Anterior cingulate cortex (tissue), 58 donors: ENCODE data around the gene LPCAT1.

Experiments used
- DNase-seq, 58 donors: peaks; one replicate each; lab custom pipeline; 2025; lab: John Stamatoyannopoulos, UW

Gene LPCAT1

DNA sequence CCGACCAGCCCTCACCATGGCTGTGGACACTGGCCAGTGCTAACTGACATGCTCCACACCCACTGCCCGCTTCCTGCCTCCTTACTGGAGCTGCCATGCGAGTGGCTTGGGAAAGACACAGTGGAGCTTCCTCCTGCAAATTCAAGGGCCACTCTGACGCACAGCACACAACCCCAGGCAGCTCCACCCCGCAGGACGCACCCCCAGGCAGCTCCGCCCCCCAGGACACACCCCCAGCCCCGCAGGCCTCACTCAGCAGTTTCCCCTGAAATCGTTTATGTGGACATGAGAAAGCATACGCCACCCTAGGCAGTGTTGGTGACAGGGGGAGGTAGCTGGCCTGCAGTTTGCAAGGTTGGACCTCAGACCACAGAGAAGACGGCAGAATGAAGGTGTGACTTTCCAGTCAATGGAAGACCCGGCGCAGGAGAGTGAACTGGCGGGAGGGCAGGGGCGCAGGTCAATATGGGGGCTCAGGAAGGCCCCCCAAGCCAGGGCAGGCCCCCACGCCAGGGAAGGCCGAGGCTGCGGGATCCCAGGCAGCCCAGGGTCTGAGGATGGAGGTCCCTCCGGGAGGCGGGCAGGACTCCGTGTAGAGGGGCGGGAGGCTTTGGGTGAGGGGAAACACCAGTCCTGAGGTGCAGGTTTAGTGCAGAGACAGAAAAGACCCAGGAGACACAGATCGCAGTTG is 21.6 kb downstream of the LPCAT1 start:
- no peak for DNase-seq

DNA sequence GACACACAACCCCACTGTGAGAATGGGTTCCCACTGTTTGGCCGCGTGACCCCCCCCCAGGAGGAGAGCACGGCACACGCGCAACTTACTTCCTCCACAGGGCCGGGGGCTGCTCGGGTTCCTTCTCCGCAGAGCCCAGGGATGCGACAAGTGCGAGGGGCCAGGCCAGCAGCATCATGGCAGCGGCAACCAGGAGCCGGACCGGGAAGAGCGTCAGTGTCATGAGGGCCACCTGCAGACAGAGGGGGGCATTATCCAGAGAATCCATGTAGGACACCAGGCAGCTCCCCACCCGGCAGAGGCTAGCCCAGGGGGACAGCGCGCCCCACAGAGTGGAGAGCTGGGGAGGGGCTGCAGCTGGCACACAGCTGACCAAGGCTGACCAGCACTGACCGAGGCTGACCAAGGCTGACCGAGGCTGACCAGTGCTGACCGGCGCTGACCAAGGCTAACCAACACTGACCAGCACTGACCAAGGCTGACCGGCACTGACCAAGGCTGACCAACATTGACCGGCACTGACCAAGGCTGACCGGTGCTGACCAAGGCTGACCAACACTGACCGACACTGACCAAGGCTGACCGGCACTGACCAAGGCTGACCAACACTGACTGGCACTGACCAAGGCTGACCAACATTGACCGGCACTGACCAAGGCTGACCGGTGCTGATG is 22.3 kb downstream of the LPCAT1 start:
- DNase-seq = no peak

DNA sequence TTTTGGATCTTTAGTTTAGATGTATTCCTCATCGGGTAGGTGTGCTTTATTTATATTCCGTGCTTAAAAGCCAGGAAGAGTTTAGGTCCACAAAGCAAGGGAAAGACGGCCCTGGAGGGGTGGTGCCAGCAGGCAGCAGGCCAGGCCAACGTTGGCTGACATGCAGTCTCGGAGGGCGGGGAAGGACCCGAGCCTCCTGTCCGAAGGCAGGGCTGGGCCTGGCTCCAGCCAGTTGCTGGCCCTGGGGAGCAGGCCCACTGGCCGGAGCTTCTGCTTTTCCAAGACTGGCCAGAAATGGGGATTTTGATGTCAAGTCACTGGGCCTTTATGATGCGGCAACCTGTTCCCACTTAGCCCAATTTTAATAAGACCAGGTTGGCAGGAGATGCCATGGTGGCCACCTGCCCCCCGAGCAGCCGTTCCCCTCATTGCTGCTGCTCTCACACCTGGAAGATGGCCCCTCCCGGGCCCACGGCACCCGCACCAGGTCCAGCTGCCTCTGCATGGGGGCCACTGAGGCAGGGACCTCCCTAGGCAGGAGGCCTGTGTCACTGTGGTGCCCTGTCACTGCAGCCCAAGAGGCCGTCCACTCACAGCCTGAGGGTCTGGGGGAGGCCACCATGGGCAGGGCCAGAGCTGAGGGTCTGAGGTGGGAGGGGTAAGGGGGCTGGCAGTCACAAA is 23.2 kb downstream of the LPCAT1 start:
- peak in 41 of 58 donors; percentile 12 to 74 (median 42) for DNase-seq

DNA sequence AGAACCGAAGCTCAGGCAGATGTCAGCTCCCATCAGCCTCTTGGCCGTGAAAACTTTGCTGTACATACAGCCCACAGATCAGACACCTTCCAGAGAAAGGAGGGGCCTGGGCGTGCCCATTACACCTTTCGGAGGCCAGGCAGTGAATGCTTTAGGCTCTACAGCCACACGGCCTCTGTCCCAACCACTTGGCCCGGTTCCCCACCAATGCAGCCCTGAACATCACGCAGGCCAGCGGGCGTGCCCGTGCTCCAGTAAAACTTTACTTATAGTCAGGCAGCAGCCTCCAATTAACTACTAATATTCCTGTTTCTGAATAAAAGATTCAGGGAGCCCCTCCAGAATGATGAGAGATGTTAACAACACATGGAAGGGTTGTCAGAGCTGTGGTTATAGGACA is 23.9 kb downstream of the LPCAT1 start:
- DNase-seq = no peak

DNA sequence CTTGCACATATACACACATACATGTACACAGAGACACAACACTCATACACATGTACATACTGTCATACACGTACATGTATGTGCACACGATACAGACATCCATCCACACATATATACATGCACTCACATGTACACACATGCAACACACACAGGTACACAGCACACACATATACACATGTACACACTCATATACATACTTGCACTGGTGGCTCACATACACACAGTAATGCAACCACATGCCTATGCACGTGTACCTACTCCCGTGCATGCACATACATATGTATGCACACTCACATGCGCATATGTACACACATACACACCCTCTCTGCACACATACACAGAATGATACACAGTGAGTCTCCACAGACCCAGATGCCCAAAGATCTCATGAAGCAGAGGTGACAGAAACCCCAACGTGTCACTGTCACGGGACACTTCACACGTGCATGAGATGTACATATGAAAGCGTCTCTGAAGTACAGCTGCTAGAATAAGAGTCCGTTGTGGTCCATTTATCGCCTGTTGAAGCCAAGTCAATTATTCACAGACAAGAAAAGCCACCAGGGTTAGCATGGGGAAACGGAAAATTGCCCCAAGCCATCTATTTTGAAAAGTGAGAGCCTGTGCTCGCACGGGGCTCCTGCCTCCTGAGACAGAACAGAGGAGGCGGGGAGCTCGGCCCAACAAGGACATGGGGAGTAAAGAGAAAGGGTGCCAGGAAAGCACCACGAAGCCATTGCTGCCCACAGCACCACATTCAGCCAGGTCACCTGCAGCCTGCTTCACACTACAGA is 24.9 kb downstream of the LPCAT1 start:
- DNase-seq = no peak

DNA sequence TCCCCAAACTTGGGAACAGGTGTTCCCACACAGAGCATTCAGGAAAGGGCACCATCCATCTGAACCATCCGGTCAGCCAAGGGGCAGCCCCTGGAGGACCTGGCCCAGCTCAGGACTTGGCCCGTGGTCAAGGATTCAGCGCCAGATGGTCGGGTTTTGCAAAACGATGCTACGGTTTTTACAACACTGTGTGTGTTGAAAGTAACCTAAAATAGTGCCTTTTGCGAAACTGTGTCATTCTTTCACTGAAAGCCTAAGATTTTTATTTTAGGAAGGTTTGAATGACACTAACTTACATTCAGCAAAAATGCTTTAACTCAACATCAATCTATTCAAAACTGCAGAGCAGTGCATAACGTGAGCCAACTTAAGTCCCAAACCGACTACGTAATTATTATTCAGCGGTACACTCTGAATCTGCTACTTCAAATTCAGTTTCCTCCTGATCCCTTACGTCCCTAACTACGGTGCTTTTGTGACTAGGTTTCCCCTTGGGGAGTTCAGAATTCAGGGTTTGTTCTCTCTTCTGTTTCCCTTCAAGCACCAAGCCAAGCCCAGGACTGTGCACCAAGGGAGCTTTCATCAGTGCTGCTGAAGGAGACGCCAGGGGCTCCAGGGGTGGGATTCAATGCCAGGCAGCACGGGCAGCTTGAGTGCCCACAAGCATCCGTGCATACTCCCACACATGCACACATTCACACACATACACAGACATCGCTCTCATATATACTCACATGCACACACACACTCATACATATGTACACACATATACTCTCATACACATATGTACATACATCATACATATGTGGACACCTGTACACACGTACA is 25.8 kb downstream of the LPCAT1 start:
- peak in 15 of 58 donors; percentile 16 to 69 (median 41) for DNase-seq

DNA sequence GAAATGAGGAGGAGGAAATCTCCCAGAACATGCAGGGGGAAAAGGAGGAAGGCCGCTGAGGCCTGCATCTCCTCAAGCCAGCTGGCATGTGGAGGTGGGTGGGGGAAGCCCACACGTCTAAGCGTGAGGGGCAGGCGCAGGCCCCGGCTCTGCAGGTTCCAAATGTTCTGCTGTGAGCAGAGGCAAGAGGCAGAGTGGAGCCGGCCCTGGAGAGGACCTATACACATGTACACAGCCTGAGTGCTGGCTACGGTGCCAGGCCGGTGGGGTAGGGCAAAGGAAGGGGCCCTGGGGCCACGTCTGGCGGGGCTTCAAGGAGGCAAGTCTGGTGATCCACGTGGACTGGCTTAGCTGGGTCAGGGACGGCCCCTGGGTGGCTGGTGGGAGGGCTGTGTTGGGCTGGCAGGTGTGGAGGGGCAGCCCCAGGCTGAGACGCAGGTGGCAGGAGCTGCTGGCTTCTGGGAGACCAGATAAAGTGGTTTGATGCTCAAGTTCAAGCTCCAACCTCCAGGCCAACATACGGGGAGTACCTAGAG is 26.4 kb downstream of the LPCAT1 start:
- DNase-seq = peak in 24 of 58 donors; percentile 3 to 73 (median 36)

DNA sequence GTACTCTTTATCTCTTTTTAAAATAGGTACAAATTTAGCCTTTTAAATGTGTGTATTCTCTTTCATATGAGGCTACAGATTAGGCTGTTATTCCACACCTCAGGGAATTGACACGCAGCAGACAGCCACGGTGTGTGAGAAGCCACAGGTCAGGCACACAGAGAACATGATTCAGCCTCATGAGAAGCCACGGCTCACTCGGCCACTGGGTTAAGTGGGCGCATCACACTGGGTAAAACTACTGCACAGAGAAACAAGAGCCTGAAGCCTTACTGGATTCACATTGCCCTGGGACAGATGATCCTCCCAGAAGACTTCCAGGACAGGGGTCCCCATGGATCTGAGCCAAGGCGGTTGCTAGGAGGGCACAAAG is 28.2 kb downstream of the LPCAT1 start:
- DNase-seq = no peak

DNA sequence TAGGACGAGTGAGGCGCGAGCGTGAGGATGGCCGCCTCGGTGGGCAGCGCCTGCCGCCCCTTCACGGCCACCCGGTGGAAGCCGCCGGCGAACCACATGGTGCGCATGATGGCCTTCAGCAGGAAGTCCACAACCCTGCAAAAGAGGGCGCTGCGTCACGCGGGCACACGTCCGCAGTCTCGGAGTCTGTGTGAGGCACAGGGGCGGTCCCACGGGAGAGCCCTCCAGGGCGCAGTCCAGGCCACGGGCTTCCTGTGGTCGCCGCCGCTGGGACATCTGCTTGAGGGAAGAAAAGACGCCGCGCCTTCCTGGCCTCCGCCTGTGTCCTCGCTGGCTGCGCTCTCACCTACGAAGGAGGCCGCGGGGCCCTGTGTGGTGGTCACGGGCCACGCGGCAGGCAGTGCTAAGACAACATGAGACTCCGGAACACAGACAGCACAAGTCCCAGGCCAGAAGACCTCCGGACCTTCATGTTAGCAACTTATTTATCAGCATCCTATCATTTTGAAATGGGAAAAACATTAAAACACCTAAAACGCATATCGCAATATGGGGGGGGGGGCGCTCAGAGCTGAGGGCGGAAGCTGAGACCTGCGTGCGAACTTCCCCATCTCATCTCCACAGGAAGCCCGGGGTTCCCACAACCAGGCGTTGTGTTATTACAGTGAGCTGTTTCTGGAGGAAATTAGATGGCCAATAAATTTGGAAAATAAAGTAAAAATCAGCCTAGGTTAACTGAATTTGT is 28.8 kb downstream of the LPCAT1 start:
- DNase-seq = no peak

DNA sequence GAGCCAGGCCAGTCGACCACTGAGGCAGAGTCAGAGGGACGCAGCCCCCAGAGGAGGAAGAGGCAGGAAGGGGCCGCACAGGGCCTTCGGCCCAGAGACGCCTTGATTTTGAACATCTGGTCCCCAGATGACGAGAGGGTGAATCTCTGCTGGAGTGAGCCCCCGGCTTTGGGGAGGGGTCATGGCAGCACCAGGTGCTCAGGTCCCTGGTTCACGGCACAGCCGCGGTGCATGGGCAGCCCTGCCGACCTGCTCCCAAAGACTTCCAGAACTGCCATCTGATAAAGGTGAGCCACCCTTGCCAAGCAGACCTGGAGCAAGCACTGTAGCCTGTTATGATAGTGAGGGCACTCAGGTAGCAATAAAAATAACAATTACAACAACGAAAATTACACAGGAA is 29.8 kb downstream of the LPCAT1 start:
- no peak for DNase-seq

DNA sequence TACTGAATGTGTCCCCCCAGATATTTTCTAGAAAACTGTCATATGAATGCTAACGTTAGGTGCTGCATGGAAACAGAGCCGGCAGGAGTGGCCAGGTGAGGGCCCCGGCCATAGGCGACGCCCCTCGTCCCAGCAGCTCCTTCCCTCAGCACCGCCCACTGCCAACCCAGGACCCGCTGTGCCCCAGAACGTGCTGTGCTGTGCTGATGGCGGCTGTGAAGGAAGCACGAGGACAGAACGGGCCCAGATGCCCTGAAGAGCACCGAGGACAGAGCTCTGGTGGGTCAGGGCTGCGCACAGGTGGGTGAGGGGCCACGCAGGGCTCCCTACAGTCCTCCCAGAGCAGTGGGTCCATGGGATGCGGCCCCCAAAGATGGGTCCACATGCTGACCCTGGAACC is 30.3 kb downstream of the LPCAT1 start:
- DNase-seq = no peak

DNA sequence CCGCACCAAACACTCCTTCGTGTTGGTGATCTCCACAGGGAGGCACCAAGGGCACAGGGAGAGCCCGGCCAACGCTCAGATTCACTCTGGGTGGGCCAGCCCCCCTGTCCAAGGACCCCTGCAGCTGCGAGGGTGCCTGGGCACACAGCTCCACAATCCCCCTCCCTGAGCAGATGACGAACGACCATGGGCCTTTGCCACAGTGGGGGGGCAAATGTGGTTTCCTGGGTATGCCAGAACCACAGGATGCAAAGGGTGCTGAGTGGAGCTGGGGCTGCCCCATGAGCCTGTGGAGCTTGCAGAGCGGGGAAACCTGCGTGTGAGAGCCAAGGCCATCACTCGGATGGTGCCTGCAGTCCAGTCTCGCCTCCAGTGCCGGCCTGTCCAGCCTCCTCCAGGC is 31.0 kb downstream of the LPCAT1 start:
- DNase-seq = no peak

DNA sequence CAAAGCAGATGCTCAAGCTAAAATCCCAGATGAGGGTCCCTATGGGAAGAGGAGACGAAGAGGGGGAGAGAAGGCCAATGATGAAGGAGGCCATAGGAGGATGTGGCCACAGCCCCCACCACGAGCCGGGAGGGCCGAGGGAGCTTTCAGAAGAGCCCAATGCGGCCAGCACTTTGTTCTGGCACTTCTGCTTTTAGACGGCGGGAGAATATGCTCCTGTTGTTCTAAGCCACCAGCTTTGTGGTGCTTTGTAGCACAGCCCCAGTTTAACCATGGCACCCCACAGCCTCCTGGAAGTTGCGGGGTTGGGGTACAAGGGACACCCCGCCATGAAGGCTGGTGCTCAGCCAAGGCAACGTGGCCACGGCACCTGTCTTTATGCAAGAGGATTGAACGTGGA is 33.4 kb downstream of the LPCAT1 start:
- no peak for DNase-seq

DNA sequence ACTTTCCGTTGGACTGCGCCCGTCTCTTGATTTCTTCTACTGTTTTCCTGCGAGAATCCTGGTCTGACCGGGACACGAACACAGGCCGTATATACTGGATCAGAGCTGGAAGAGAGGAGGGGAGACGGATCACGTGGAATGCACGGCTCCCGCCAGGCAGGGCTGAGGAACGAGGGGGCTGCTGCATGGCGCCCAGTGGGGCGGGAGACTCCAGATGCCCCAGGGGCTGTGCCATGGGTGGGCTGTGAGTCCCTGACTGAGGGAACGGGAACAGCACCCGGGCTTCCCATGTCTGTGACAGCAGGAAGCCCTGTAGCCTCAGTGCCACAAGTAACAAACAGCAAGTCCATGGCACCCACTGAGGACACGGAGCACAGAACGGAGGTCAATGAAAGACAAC is 34.0 kb downstream of the LPCAT1 start:
- DNase-seq = no peak

DNA sequence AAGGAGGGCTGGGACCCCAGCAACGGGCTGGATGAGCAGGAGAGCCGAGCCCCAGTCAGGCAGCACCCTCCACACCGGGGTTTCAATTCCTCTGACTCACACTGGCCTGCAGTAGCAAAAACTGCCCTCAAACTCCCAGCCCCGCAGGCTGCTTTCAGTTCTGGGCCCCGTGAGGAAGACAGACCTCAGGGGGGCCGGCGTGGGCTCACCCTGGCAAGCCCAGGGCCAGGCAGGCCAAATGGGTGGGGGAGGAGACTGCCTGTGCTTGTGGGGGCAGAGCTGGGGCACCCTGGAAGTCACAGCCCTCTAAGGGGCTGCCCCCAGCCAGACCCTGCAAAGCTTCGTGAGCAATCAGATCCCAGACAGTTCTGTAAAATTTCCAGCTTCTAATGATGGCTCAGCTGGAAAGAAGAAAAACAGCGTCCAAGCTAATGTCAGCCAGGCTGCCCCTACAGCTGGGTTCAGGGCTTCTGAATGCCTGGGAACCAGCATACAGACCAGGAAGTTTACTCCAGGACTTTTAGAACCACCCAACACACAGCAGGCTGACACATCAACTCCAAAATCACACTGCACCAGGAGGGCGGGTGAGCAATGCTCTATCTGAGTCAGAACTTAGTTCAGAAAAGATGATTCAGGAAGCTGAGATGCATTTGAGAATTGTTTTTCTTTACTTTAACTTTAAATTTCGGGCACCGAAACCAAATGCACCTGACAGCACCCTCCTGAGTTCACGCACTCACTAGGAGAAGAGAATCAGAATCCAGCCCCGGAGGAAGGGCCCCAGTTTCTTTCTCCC is 34.7 kb downstream of the LPCAT1 start:
- DNase-seq = no peak

DNA sequence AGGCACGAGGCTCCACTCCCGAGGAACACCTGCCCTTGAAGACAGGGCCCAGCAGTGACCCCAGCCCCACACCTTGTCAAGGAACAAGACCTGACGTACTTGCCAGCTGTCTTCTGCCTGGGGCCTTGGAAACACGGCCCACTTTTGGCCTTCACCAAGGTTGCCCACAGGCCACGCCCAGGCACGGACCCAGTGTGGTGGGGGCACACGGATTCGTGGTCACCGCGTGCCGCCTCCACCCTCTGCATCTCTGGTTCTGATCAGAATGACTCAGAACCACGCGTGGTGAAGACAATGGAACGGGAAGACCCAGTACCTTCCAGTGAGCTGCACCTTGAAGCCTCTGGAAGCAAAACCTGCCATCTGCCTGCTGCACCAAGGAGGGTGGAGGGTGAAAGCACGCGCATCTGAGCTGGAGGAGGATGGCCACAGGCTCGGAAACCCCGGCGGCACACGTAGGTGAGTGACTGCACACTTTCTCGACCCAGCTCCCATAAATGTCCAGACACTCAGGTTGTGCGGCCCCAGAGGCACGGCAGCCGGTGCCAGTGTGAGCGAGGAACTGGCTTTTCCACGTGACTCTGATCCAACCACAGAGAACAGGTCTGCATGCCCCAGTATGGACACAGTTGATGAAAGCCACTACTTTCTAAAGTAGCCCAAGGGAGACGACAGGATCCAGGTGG is 36.5 kb downstream of the LPCAT1 start:
- no peak for DNase-seq

DNA sequence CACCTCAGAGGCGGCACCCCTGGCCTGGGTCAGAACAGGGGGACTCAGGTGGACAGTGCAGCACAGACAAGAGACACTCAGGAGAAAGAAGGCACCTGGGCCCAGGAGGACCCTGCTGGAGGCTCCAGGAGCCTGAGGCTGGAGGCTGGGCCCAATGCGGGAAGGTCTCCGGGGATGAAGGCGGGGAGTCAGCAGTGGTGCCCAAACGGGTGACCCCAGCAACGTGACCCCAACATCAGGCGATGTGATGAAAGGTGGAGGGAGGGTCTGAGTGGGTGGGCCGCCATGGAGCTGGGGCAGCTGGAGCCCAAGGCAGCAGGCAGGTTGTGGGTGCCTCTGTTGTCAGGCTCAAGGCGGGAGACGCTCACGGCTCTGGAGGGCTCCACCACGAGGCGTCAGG is 37.5 kb downstream of the LPCAT1 start:
- DNase-seq = no peak
